ENCODE results near the gene CD274.
"Not testable (repeated sequence)": the region's sequence is repeated elsewhere in the genome, so short reads cannot be mapped to it uniquely, and the experiment has no call there.

CD274 gene

GRCh38 chr9:5438301-5439162 is 11.8 kb upstream of the CD274 start:
- peak; percentile 37 for DNase-seq

GRCh38 chr9:5440426-5440825 is 9.9 kb upstream of the CD274 start:
- DNase-seq = no peak

- no peak for DNase-seq
Observed at GRCh38 chr9:5441043-5441442, 9.3 kb upstream of the CD274 start.

GRCh38 chr9:5442400-5443011 is 7.8 kb upstream of the CD274 start:
- no peak for DNase-seq

- DNase-seq = no peak
Observed at GRCh38 chr9:5443850-5444249, 6.5 kb upstream of the CD274 start.

- not testable (repeated sequence) for DNase-seq
Observed at GRCh38 chr9:5445096-5445495, 5.2 kb upstream of the CD274 start.

DNA sequence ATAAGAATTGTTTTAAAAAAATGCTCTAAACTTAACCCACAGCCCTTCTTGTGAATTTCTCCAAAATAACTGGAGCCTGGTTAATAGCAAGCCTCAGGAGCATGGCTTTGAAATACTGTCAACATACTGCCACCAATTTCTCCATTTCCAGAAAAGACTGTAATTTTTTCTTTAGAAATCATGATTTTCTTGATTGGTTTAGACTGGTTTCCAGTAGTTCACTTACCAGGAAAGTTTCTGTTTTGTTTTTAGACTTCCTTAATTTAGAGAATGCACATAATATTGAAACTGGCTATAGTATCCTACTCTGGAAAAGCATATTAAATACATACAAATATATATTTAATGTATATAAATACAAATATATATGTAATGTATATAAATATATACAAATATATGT is 4.5 kb upstream of the CD274 start:
- DNase-seq = no peak

DNA sequence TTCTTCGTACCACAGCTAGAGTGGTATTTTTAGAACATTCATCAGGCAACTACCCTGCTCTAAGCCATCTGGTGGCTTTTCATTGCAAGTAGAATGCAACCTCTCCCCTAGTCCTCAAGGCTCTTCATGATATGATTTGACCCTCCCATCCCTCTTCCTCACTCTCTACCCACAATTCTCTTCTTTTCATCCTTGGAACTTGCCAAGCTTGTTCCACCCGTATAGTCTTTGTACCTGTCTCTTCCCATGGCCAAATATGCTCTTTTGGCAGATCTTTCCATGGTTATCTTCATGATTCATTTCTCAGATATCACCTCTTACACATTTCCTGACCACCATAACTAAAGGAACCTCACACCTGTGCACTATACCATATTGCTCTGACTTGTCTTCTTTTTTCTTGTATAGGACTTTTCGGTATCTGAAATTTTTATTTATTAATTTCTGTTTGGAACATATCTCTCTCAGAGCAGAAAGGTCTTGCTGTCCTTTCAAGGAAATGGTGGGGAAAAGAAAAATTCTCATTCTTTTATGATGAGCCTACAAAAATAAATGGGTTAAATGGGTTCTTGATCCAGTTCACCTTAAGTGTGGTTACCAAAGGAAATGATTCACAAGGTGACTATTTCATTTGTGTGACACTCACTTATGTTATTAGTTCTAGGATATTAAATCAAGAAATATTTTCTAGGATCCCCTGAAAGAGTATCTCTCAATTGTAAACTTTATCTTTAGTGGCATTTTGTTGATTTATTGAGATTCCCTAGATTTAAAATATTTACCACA is 3.7 kb upstream of the CD274 start:
- no peak for DNase-seq

DNA sequence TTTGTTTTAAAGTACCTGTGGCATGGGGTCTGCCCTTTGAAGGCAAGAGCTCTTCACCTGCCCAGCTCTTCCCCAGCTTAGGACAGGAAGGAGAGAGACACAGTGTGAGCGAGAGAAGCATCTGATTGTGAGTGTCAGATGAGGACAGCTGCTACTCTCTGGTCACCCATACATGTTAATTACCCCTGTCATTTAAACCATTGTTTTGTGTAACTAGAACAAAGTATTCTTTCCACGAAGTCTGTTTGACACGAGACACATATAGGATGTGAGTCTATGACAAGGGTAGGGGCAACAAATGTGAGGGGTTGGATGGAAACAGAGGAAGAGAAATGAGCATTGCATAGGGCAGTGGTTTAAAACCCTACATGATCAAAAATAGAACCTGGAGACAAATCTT is 3.0 kb upstream of the CD274 start:
- DNase-seq = no peak

GRCh38 chr9:5448016-5448415 is 2.3 kb upstream of the CD274 start:
- no peak for DNase-seq

- no peak for DNase-seq
Observed at GRCh38 chr9:5448461-5449435, 1.6 kb upstream of the CD274 start.

DNA sequence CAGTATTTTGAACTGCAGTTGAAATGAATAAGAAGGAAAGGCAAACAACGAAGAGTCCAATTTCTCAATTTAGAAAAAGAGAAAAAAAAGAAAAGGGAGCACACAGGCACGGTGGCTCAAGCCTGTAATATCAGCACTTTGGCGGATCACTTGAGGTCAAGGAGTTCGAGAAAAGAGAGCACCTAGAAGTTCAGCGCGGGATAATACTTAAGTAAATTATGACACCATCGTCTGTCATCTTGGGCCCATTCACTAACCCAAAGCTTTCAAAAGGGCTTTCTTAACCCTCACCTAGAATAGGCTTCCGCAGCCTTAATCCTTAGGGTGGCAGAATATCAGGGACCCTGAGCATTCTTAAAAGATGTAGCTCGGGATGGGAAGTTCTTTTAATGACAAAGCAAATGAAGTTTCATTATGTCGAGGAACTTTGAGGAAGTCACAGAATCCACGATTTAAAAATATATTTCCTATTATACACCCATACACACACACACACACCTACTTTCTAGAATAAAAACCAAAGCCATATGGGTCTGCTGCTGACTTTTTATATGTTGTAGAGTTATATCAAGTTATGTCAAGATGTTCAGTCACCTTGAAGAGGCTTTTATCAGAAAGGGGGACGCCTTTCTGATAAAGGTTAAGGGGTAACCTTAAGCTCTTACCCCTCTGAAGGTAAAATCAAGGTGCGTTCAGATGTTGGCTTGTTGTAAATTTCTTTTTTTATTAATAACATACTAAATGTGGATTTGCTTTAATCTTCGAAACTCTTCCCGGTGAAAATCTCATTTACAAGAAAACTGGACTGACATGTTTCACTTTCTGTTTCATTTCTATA is 602 bp upstream of the CD274 start:
- DNase-seq = no peak

DNA sequence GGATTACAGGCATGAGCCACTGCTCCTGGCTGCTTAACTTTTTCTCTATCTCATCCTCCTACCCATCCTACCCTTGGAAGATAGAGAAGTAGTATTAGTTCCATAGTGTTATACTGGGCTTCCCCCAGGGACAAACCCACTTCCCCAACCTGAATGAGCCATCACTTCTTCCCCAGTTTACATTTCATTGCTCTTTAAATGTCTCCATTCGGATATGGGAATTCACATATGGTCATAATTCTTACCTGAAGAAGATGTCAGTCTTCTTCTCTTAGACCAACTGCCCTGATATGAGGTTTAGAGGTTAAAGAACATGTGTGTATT is 1.9 kb downstream of the CD274 start:
- DNase-seq = no peak

GRCh38 chr9:5453004-5453403 is 2.7 kb downstream of the CD274 start:
- no peak for DNase-seq

- no peak for DNase-seq
Observed at GRCh38 chr9:5453673-5454072, 3.3 kb downstream of the CD274 start.

DNA sequence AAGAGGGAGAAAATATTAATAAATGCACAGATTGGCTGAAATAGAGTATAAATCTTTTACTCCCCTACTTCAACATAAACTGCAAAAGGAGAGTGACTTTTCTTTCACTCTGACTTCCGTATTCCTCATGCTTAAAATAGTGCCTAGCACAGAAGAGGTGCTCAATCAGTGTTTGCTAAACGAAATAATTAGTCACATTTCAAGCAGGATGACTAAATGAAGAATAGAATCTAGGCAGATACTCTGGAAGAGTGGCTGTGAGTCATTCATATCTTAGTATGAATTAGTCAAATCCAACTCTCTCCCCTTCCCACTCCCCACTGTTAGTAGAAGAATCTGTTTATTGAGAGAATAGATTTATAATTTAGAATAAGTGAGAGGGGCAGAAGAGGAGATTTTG is 4.8 kb downstream of the CD274 start:
- DNase-seq = no peak

GRCh38 chr9:5459289-5459829 is 9.0 kb downstream of the CD274 start:
- DNase-seq = no peak

GRCh38 chr9:5460157-5460556 is 9.8 kb downstream of the CD274 start:
- DNase-seq = no peak

DNA sequence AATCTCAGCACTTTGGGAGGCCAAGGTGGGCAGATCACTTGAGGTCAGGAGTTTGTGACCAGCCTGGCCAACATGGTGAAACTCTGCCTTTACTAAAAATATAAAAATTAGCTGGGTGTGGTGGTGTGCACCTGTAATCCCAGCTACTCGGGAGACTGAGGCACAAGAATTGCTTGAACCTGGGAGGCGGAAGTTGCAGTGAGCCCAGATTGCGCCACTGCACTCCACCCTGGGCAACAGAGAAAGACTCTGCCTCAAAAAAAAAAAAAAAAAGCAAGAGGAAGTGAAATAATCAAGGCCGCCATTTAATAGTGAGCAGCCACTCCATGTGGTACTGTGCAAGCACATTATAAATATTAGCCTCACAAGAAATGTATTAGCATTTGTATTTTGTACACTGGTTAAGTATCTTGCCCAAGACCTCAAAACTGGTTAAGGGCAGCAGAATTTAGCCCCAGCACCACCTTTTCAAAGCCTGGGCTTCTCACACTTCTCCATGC is 14.5 kb downstream of the CD274 start:
- not testable (repeated sequence) for DNase-seq

GRCh38 chr9:5466005-5466404 is 15.7 kb downstream of the CD274 start:
- no peak for DNase-seq

- no peak for DNase-seq
Observed at GRCh38 chr9:5466766-5467165, 16.4 kb downstream of the CD274 start.

All from activated T-cell treated with anti-CD3 and anti-CD28 coated beads, Interleukin-2, amount 50 U/mL, for 1 hour (primary cell).